Liver (tissue), 10 donors: Measurements from ENCODE around the gene MOGAT2. TPM values are rescaled to one million over a fixed set of nuclear protein-coding genes. Genes with fewer than 3 reads are reported as not detected.

Experiments
- DNase-seq: peaks from one replicate; pipeline ENCODE4 v3.0.0-alpha.2; 2017; ENCODE audit warnings: low spot score
- H3K27ac ChIP-seq, 2 donors: one replicate each; pipeline ENCODE4 v1.7.0; 2013; ENCODE audit warnings: inconsistent platforms in 2 of 2, low read length in 2 of 2, control low read depth in 1 of 2, low read depth in 1 of 2, mild to moderate bottlenecking in 1 of 2
- H3K27me3 ChIP-seq, 4 donors: one replicate each; pipeline versions ENCODE4 v1.6.1 to v1.7.0; 2013; ENCODE audit warnings: low read length in 3 of 4, inconsistent platforms in 1 of 4, mild to moderate bottlenecking in 1 of 4, moderate library complexity in 1 of 4; ENCODE audit not compliant: control insufficient read depth in 4 of 4, insufficient read depth in 4 of 4
- H3K36me3 ChIP-seq, 4 donors: one replicate each; pipeline versions ENCODE4 v1.6.1 to v1.7.0; 2013; ENCODE audit warnings: low read length in 3 of 4, mild to moderate bottlenecking in 3 of 4, low read depth in 1 of 4, moderate library complexity in 1 of 4; ENCODE audit not compliant: control insufficient read depth in 4 of 4, insufficient read depth in 3 of 4
- H3K4me1 ChIP-seq, 4 donors: one replicate each; pipeline versions ENCODE4 v1.6.1 to v1.7.0; 2013; ENCODE audit warnings: low read length in 3 of 4, mild to moderate bottlenecking in 3 of 4, moderate library complexity in 1 of 4; ENCODE audit not compliant: control insufficient read depth in 4 of 4, insufficient read depth in 4 of 4
- H3K4me3 ChIP-seq, 3 donors: one replicate each; pipeline versions ENCODE4 v1.6.1 to v1.7.0; 2013; ENCODE audit warnings: low read length in 3 of 3, control low read depth in 1 of 3, low read depth in 1 of 3, mild to moderate bottlenecking in 1 of 3
- H3K9ac ChIP-seq, 2 donors: one replicate each; pipeline ENCODE4 v1.7.0; 2013; ENCODE audit warnings: low read length in 2 of 2, mild to moderate bottlenecking in 2 of 2, moderate library complexity in 2 of 2, control low read depth in 1 of 2, low read depth in 1 of 2
- H3K9me3 ChIP-seq, 4 donors: one replicate each; pipeline versions ENCODE4 v1.6.1 to v1.7.0; 2013; ENCODE audit warnings: low read length in 3 of 4; ENCODE audit not compliant: control insufficient read depth in 4 of 4
- ATF3 ChIP-seq: IDR thresholded peaks from 2 replicates; pipeline ENCODE4 v1.6.1; 2016; ENCODE audit warnings: antibody characterized with exemption
- EGR1 ChIP-seq, 2 donors: IDR thresholded peaks; 2 replicates each; pipeline ENCODE4 v1.6.1; 2016 to 2018; ENCODE audit warnings: antibody characterized with exemption in 2 of 2, low read depth in 2 of 2
- FOXA1 ChIP-seq: IDR thresholded peaks from 2 replicates; pipeline ENCODE4 v1.6.1; 2016; ENCODE audit warnings: antibody characterized with exemption
- FOXA2 ChIP-seq: IDR thresholded peaks from 2 replicates; pipeline ENCODE4 v1.6.1; 2016; ENCODE audit warnings: antibody characterized with exemption
- GABPA ChIP-seq, 2 donors: IDR thresholded peaks in 1 of 2; conservative IDR thresholded peaks in 1 of 2; 2 replicates each; pipeline ENCODE4 v1.6.1; 2016; ENCODE audit warnings: antibody characterized with exemption in 2 of 2, mild to moderate bottlenecking in 1 of 2, moderate library complexity in 1 of 2
- HNF4A ChIP-seq, 2 donors: conservative IDR thresholded peaks; 2 replicates each; pipeline ENCODE4 v1.6.1; 2016; ENCODE audit warnings: antibody characterized with exemption in 2 of 2, mild to moderate bottlenecking in 2 of 2
- HNF4G ChIP-seq: IDR thresholded peaks from 2 replicates; pipeline ENCODE4 v1.6.1; 2016; ENCODE audit warnings: antibody characterized with exemption
- JUND ChIP-seq, 2 donors: IDR thresholded peaks; 2 replicates each; pipeline ENCODE4 v1.6.1; 2016; ENCODE audit warnings: antibody characterized with exemption in 2 of 2
- NR2F2 ChIP-seq: IDR thresholded peaks from 2 replicates; pipeline ENCODE4 v1.6.1; 2016; ENCODE audit warnings: antibody characterized with exemption
- REST ChIP-seq: IDR thresholded peaks from 2 replicates; pipeline ENCODE4 v1.6.1; 2016; ENCODE audit warnings: antibody characterized with exemption, mild to moderate bottlenecking
- RXRA ChIP-seq, 2 donors: IDR thresholded peaks; 2 replicates each; pipeline ENCODE4 v1.6.1; 2017 to 2018; ENCODE audit warnings: antibody characterized with exemption in 2 of 2, mild to moderate bottlenecking in 1 of 2
- SP1 ChIP-seq: IDR thresholded peaks from 2 replicates; pipeline ENCODE4 v1.6.1; 2018; ENCODE audit warnings: antibody characterized with exemption, mild to moderate bottlenecking
- ZBTB33 ChIP-seq: IDR thresholded peaks from 2 replicates; pipeline ENCODE4 v1.6.1; 2016; ENCODE audit warnings: antibody characterized with exemption
- WGBS: extraction: QIAGEN DNeasy Blood & Tissue Kit; methylation state at CpG from one replicate; pipeline ENCODE4 v1.1.7; 2013; 5-methylcytosine and 5-hydroxymethylcytosine counted together
- polyA plus RNA-seq, 2 donors: library from polyadenylated mRNA; stranded (reverse) in 1 of 2; unstranded in 1 of 2; fragments of 200-250 nt in 1 of 2; fragments of >200 nt in 1 of 2; fragmentation: Nextera tagmentation in 1 of 2; extraction: Ambion mirVana in 1 of 2; gene quantifications; one replicate each; pipeline versions ENCODE4 v1.2.1 to v1.2.3, GENCODE V29; 2013 to 2015
- small RNA-seq: library from RNA; depleted of rRNA; stranded (forward); fragments of <200 nt; gene quantifications from one replicate; pipeline ENCODE3, GENCODE V24; 2014
- total RNA-seq, 2 donors: library from RNA; depleted of rRNA; stranded (reverse); fragments of >200 nt; gene quantifications; one replicate each; pipeline ENCODE4 v1.2.3, GENCODE V29; 2014
- TF ChIP-seq, protein P1 (sequence below): IDR thresholded peaks from 2 replicates; pipeline ENCODE4 v1.6.1; 2016; ENCODE audit warnings: antibody characterized with exemption
- TF ChIP-seq, protein P2 (sequence below): fragments of 150-350 bp; IDR thresholded peaks from 2 replicates; pipeline ENCODE4 v1.5.1; 2017; ENCODE audit warnings: improper control_type of control experiment, low read depth, low read length; ENCODE audit not compliant: missing input control
- donor health status: healthy.
- donor health status: healthy.
- donor health status: healthy.
- donor health status: healthy.
- donor health status: healthy.

The MOGAT2 gene
- total and polyA plus RNA-seq, 4 donors, result 1.0 to 92.4 (median 37.6) TPM

DNA sequence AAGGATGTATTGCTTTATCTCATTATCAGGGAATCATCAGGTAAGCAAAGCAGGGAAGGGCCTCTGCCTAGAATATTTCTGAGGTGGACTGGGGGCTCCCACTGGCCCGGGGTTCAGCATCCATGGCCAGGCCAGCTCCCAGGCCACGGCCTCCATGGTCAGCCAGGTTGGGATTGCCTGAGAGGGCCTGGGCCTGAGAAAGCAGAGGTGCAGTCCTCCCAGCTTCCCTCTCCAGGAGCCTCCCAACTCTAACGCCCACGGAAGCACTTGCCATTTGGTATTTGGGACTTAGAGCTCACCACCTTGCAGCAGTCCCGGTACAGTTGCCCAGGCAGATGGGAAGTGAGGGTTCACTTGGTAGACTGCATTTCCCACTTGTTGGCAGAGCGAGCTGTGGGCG lies 63.7 kb downstream of the MOGAT2 start (continued):
- TF ChIP-seq, protein P1, sequence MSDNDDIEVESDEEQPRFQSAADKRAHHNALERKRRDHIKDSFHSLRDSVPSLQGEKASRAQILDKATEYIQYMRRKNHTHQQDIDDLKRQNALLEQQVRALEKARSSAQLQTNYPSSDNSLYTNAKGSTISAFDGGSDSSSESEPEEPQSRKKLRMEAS, result no peak
- TF ChIP-seq FOXA2 (no peak), HNF4G (no peak), ZBTB33 (no peak)

GRCh38 chr11:75781831-75782230 lies 64.2 kb downstream of the MOGAT2 start:
- TF ChIP-seq, protein P2, sequence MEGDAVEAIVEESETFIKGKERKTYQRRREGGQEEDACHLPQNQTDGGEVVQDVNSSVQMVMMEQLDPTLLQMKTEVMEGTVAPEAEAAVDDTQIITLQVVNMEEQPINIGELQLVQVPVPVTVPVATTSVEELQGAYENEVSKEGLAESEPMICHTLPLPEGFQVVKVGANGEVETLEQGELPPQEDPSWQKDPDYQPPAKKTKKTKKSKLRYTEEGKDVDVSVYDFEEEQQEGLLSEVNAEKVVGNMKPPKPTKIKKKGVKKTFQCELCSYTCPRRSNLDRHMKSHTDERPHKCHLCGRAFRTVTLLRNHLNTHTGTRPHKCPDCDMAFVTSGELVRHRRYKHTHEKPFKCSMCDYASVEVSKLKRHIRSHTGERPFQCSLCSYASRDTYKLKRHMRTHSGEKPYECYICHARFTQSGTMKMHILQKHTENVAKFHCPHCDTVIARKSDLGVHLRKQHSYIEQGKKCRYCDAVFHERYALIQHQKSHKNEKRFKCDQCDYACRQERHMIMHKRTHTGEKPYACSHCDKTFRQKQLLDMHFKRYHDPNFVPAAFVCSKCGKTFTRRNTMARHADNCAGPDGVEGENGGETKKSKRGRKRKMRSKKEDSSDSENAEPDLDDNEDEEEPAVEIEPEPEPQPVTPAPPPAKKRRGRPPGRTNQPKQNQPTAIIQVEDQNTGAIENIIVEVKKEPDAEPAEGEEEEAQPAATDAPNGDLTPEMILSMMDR, result no peak
- TF ChIP-seq HNF4G (no peak), ATF3 (no peak), GABPA (IDR thresholded peaks at IDR 0.05 in 1 of 2, conservative IDR thresholded peaks at IDR 0.05 in 1 of 2) (no peak), REST (no peak), EGR1 (IDR thresholded peaks at IDR 0.05; ENCODE audit: low read depth in 2 of 2) (no peak), HNF4A (conservative IDR thresholded peaks at IDR 0.05) (no peak), FOXA2 (no peak), FOXA1 (no peak), RXRA (IDR thresholded peaks at IDR 0.05) (no peak), NR2F2 (no peak), JUND (IDR thresholded peaks at IDR 0.05) (no peak), SP1 (no peak)
- no peak for DNase-seq

More at GRCh38 chr11:75781831-75782230, 64.2 kb downstream of the MOGAT2 start:
- Histone ChIP-seq H3K9me3 (no peaks in the 10 kb centered on the region), H3K36me3 (peaks cover 0 to 3% (median 0%) of the 10 kb centered on the region in 4 donors), H3K27me3 (no peaks in the 10 kb centered on the region), H3K4me1 (peaks cover 18 to 95% (median 78%) of the 10 kb centered on the region in 4 donors), H3K9ac (no peak overlapping the region), H3K27ac (no peak overlapping the region), H3K4me3 (no peak overlapping the region)
- 93% methylated on average over 9 of the region's 9 CpGs for WGBS

Small RNA genes lying within 50 kb of the gene (small RNA-seq; reads per million reads assigned to genes)
- not detected for gene RN7SL786P

Other genes starting within 250 kb of the MOGAT2 start
- 10 to 100 TPM in 1 of 2 donors, 1 to 10 TPM in 1; 4.8 to 22.8 TPM for gene GDPD5, start 191.9 kb upstream of the MOGAT2 start, total RNA-seq
- 1 to 10 TPM; 3.0 to 3.7 TPM for gene GDPD5, start 191.9 kb upstream of the MOGAT2 start, polyA plus RNA-seq
- gene SERPINH1, start 155.6 kb upstream of the MOGAT2 start, total RNA-seq, result 100 to 1,000 TPM in 1 of 2 donors, 10 to 100 TPM in 1; 95.3 to 118 TPM
- 10 to 100 TPM in 1 of 2 donors, 1 to 10 TPM in 1; 5.0 to 42.1 TPM for gene SERPINH1, start 155.6 kb upstream of the MOGAT2 start, polyA plus RNA-seq
- gene MAP6, start 48.8 kb upstream of the MOGAT2 start, total RNA-seq, result under 1 TPM; 0.23 to 0.25 TPM
- gene MAP6, start 48.8 kb upstream of the MOGAT2 start, polyA plus RNA-seq, result under 1 TPM; 0.22 to 0.36 TPM
- gene DGAT2, start 50.9 kb downstream of the MOGAT2 start, total RNA-seq, result 100 to 1,000 TPM in 1 of 2 donors, 10 to 100 TPM in 1; 64.0 to 151 TPM
- gene DGAT2, start 50.9 kb downstream of the MOGAT2 start, polyA plus RNA-seq, result 100 to 1,000 TPM in 1 of 2 donors, 10 to 100 TPM in 1; 57.2 to 152 TPM
- gene UVRAG, start 97.4 kb downstream of the MOGAT2 start, total RNA-seq, result 10 to 100 TPM; 12.1 to 15.1 TPM
- 1 to 10 TPM; 4.4 to 7.9 TPM for gene UVRAG, start 97.4 kb downstream of the MOGAT2 start, polyA plus RNA-seq